GM06990 (cell line): Measurements from ENCODE around the gene OMP.

Source experiments
- DNase-seq: peaks from one replicate; pipeline ENCODE4 v3.0.0-alpha.2; 2011; ENCODE audit not compliant: insufficient read length; ENCODE audit errors: extremely low read depth
- H3K27me3 ChIP-seq: replicated peaks from 2 replicates; pipeline ENCODE4 v1.6.0; 2011; ENCODE audit warnings: low read length; ENCODE audit not compliant: control insufficient read depth, insufficient read depth
- H3K36me3 ChIP-seq: 2 replicates; pipeline ENCODE4 v1.5.1; 2011; ENCODE audit warnings: low read length; ENCODE audit not compliant: control insufficient read depth, insufficient read depth
- H3K4me3 ChIP-seq: replicated peaks from 2 replicates; pipeline ENCODE4 v1.5.1; 2011; ENCODE audit warnings: low read depth, mild to moderate bottlenecking, control low read depth, low read length
- TF ChIP-seq, protein P1 (sequence below): IDR thresholded peaks from 2 replicates; pipeline ENCODE4 v1.5.1; 2011; ENCODE audit warnings: low read length, control low read depth, mild to moderate bottlenecking, inconsistent platforms; ENCODE audit not compliant: insufficient read depth, poor library complexity, severe bottlenecking

Gene OMP

DNA sequence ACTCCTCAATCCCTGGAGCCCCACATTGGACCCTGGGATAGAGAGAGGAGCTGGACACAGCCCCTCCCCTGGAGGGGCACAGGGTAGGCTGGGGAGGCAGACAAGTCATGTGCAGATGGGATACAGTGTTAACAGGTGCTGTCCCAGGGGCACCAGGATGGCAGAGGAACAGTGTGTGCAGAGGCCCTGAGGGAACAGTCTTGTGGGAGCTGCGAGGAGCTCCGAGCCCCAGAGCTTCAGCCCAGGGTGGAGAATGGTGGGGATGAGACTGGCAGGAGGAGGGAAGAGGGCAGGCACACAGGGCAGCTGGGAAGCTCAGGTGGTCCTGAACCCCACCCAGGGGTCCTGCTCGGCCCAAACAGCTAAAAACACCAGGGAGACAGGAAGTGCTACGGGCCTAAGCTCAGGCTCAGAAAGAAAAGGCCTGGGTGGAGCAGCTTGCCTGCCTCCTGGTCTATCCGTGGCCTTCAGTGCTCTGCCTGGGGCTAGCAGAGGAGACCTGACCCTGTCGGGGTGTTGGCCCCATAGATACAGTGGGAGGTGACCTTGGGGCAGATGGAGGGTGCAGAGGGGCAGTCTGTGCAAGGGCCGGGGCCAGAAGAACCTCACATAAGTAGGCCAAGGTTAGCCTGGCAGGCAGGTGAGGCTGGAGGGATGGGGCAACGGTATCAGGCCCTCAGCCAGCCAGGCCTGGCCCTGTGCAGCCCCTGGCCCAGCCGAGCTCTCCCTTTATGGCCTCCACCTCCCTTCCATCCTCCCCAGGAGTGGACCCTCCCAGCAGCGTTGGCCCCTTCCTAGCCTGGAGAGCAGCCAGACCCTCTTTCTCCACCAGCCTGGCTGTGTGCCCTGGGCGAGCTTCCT is 20.4 kb upstream of the OMP start:
- H3K4me3 ChIP-seq = no peak overlapping the region
- H3K27me3 ChIP-seq = no peaks in the 10 kb centered on the region
- no peaks in the 10 kb centered on the region for H3K36me3 ChIP-seq
- DNase-seq = no peak
- TF ChIP-seq, protein P1, sequence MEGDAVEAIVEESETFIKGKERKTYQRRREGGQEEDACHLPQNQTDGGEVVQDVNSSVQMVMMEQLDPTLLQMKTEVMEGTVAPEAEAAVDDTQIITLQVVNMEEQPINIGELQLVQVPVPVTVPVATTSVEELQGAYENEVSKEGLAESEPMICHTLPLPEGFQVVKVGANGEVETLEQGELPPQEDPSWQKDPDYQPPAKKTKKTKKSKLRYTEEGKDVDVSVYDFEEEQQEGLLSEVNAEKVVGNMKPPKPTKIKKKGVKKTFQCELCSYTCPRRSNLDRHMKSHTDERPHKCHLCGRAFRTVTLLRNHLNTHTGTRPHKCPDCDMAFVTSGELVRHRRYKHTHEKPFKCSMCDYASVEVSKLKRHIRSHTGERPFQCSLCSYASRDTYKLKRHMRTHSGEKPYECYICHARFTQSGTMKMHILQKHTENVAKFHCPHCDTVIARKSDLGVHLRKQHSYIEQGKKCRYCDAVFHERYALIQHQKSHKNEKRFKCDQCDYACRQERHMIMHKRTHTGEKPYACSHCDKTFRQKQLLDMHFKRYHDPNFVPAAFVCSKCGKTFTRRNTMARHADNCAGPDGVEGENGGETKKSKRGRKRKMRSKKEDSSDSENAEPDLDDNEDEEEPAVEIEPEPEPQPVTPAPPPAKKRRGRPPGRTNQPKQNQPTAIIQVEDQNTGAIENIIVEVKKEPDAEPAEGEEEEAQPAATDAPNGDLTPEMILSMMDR = no peak

DNA sequence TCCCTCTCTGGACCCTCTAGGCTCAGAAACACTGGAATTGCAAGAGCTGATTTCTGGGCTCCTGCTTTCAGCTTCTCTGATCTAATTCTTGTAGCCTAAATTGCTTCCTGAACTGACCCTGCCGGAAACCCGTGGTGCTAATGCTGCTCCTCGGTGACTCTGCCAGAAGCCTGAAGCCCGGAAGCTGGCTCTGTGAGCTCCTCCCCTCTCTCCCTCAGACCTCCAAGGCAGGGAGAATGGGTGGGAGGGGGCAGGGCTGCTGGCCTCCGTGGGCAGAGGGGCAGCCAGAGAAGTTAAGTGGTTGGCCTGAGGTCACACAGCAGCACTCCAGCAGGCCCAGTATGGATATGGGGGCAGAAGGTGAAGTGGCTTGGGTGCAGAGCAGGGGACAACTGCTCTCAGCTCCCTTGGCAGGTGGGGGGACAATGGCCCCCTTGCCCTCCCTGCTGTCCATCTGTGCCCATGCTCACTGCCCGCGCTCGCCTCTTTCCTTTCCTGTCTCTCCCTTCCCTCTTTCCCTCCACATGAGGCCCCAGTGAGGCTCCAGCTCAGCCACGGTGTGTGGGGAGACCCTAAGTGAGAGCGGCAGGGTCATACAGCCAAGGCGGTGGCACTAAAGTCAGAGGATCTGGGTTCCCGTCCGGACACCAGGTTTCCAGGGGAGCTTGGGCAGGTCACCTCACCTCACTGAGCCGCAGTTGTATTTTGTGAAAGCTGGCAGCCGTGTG is 19.6 kb upstream of the OMP start:
- DNase-seq = no peak
- Histone ChIP-seq H3K27me3 (no peaks in the 10 kb centered on the region), H3K4me3 (no peak overlapping the region), H3K36me3 (no peaks in the 10 kb centered on the region)
- TF ChIP-seq, protein P1 = no peak

DNA sequence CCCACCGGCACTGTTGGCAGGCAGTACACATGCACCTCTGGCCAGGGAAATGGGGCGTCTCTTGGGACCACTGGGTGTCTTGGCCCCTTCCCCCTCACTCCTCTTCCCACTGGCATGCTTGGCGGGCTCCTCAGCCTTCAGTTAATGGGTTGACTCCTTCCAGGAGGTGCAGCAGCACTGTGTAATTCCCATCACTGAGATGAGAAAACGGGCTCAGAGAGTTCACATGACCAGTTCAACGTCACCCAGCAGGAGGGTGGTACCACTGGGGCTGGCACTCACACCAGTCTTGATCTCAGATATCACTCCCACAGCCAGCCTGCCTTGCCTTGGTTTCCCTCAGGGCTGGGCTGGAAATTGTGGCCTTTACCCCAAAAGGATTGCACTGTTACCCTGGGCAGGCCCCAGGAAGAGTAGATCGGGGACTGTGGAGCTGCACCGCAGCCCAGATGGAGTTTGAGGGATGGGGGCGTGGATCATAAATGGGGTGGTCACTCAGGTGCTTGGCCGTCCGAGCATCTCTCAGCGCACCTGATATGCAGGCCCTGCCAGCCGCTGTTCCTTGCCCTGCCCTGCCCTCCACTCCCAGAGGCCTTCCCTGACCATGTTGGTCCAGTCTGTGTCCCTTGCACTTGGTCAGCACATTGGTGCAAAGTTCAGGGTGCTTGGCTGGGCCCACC is 18.9 kb upstream of the OMP start:
- TF ChIP-seq, protein P1 = no peak
- Histone ChIP-seq H3K36me3 (no peaks in the 10 kb centered on the region), H3K4me3 (no peak overlapping the region), H3K27me3 (no peaks in the 10 kb centered on the region)
- DNase-seq = no peak

DNA sequence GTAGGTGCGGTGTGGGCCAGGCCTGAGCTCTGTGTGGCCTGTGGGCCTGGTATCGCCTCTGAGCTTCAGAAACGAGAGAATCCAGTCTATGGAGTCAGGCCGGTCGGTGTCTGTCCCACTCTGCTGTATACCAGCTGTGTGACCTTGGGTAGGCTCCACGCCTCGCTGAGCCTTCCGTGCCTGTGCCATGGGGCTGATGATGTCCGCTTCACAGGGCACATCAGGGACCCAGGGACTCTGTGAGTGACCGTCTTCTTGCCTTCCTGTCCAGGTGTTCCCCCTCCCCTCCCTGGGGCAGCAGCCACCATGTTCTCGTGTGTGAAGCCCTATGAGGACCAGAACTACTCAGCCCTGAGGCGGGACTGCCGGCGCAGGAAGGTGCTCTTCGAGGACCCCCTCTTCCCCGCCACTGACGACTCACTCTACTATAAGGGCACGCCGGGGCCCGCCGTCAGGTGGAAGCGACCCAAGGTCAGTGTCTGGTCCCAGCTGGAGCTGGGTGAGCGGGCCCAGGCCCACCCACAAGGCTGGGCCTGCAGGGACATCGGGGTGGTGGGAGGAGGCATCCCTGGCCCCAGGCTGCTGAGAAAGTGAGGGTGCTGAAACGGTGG is 18.0 kb upstream of the OMP start:
- no peaks in the 10 kb centered on the region for H3K27me3 ChIP-seq
- TF ChIP-seq, protein P1 = no peak
- H3K36me3 ChIP-seq = no peaks in the 10 kb centered on the region
- DNase-seq = no peak
- H3K4me3 ChIP-seq = no peak overlapping the region

DNA sequence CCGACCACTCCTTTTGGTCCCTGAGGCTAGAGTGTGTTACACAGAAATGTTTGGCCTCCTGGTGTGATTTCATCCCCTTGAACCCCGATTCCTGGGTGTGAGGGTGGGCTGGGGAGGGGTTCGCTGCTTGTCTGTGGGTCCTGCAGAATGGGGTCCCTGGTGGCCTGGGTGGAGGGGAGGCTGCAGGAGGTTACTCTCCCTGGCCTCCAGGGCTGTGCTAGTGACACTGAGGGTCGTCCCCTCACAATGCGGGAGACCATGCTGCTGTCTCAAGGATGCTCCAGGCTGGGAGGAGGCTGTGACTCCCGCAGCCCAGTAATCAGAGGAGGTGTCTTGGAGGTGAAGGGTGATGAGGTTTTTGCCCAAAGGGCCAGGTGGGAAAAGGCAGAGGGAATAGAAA is 17.0 kb upstream of the OMP start:
- no peak overlapping the region for H3K4me3 ChIP-seq
- DNase-seq = no peak
- H3K36me3 ChIP-seq = no peaks in the 10 kb centered on the region
- no peaks in the 10 kb centered on the region for H3K27me3 ChIP-seq
- TF ChIP-seq, protein P1 = no peak
